Fibroblast of the aortic adventitia (primary cell): ENCODE measurements around the gene CAMK1D. TPM values are rescaled to one million over a fixed set of nuclear protein-coding genes. Genes with fewer than 3 reads are reported as not detected.
"Not testable (repeated sequence)": the region's sequence is repeated elsewhere in the genome, so short reads cannot be mapped to it uniquely, and the experiment has no call there.

Experiments used
- DNase-seq: peaks from one replicate; pipeline ENCODE4 v3.0.0-alpha.2; 2010; ENCODE audit warnings: low read depth
- H3K4me3 ChIP-seq: 2 replicates; pipeline ENCODE4 v1.5.1; 2011; ENCODE audit warnings: low read depth, mild to moderate bottlenecking, control low read depth, low read length, moderate library complexity
- total RNA-seq: library from RNA; depleted of rRNA; stranded (reverse); fragments of >200 nt; gene quantifications from 2 replicates; pipeline ENCODE4 v1.2.3, GENCODE V29; 2012; ENCODE audit warnings: low replicate concordance
- TF ChIP-seq, protein P1 (sequence below): IDR thresholded peaks from 2 replicates; pipeline ENCODE4 v1.5.1; 2011; ENCODE audit warnings: mild to moderate bottlenecking, low read length, control low read depth, inconsistent platforms; ENCODE audit not compliant: insufficient read depth

Gene CAMK1D
- total RNA-seq, 1 donor, result 9.8 TPM

DNA sequence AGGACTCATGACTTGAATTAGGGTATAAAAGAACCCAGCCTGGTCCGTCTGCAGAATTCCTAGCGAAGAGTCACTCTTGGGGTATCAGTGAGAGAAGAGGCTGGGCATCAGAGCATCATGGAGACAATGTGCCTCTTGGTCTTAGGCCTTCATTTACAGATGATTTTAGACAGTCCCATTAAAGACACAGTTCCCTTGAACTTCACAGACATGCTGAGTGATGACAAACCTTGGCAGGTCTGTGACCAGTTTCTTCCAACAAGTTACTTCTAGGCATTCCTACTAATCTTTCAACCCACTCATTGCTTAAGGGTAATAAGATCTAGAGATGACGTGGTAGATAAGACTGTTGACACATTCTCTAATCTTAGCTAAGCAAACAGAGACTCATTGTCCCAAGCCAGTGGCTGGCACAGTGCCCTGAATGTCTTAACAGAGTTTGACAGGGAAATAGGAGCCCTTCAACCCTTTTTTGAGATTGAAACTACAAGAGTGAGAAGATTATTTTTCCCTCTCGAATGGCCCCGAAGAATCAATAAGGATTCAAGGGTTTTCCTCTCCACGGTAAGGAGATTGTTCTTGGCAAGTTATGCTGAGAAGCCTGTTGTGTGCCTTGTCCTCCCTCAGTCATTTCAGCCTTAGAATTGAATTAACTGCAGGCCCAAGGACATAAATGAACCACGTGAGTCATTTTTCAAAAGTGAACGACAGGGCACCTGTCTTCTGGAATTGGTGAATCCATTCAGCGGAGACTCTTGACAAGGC is 371.1 kb downstream of the CAMK1D start:
- peak; percentile 99 for DNase-seq
- TF ChIP-seq, protein P1, sequence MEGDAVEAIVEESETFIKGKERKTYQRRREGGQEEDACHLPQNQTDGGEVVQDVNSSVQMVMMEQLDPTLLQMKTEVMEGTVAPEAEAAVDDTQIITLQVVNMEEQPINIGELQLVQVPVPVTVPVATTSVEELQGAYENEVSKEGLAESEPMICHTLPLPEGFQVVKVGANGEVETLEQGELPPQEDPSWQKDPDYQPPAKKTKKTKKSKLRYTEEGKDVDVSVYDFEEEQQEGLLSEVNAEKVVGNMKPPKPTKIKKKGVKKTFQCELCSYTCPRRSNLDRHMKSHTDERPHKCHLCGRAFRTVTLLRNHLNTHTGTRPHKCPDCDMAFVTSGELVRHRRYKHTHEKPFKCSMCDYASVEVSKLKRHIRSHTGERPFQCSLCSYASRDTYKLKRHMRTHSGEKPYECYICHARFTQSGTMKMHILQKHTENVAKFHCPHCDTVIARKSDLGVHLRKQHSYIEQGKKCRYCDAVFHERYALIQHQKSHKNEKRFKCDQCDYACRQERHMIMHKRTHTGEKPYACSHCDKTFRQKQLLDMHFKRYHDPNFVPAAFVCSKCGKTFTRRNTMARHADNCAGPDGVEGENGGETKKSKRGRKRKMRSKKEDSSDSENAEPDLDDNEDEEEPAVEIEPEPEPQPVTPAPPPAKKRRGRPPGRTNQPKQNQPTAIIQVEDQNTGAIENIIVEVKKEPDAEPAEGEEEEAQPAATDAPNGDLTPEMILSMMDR, result no peak
- H3K4me3 ChIP-seq, result no peak overlapping the region

DNA sequence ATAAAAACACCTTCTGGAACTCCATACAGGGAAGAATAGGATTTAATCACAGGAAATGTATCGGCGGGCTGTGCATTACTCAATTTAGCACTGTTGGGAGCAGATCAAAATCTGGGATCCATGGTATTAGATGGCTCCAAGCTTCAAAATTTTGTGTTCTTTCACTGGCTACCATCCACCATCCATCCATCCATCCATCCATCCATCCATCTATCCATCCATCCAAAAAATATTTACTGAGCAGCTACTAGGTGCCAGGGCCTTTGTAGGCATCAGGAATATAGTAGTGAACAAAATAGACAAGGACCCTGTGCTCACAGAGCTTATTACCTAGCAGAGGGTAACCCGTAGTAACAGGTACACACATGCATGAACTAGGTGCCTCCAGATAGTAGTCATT is 372.0 kb downstream of the CAMK1D start:
- TF ChIP-seq, protein P1, result no peak
- no peak overlapping the region for H3K4me3 ChIP-seq
- DNase-seq, result no peak

DNA sequence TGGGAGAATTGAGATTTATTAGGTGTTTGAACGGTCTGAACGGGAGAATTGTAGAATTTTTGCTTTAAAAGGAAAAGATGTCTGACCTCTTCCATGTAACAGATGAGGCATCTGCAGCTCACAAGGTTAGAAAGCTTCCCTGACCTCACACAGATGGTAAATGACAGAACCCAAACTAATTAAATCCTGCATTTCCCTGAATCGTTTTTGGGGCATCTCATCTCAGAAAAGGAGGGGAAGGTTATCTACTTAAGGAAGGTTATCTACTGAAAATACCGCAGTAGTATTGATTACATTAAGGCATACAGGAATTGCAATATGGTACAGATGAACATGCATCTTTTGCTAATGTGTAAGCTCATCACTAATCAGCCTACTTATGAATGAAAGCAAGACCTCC is 373.9 kb downstream of the CAMK1D start:
- DNase-seq, result no peak
- H3K4me3 ChIP-seq, result no peak overlapping the region
- TF ChIP-seq, protein P1, result no peak

DNA sequence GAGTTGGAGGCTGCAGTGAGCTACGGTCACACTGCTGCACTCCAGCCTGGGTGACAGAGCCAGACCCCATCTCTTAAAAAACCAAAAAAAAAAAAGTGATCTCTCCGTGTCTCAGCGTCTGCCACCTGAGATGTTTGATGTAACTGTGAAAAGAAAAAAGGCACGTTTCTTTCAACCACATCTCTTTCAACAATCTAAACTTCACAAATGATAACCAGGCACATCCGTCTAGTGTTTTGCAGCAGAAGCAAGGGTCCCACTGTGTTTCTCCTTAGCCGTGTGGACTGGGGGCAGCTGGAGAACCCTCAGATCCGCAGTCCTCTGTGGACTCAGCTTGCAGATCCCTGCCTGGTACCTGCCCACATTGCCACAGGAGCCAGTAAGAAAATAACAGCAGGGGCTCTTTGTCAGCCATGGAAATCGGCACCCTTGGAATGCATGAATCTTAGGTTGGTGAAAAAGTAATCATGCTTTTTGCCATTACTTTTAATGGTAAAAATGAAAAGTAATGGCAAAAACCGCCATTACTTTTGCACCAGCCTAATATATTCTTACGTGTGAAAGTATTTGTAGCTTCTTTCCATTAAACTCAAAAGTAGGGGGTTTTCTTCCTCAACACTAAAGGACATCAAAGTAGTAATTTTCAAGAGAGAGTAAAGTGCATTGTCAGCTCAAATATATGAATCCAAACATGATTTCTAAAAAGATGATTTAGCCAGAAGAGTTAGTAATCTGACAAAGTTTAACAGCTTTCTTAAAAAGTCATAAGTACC is 375.6 kb downstream of the CAMK1D start:
- TF ChIP-seq, protein P1, result no peak
- DNase-seq, result no peak
- no peak overlapping the region for H3K4me3 ChIP-seq

DNA sequence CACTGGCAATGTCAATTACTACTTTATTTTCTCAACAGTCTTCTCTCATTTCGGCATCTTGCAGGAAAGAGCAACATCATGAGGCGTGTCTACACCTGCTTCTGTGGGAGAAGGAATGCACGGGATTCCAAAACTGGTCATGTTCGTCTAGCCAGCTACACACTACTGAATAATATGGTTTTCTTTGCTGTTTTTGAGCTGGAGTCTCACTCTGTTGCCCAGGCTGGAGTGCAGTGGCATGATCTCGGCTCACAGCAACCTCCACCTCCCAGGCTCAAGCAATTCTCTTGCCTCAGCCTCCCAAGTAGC is 376.2 kb downstream of the CAMK1D start:
- not testable (repeated sequence) for DNase-seq, H3K4me3 ChIP-seq

DNA sequence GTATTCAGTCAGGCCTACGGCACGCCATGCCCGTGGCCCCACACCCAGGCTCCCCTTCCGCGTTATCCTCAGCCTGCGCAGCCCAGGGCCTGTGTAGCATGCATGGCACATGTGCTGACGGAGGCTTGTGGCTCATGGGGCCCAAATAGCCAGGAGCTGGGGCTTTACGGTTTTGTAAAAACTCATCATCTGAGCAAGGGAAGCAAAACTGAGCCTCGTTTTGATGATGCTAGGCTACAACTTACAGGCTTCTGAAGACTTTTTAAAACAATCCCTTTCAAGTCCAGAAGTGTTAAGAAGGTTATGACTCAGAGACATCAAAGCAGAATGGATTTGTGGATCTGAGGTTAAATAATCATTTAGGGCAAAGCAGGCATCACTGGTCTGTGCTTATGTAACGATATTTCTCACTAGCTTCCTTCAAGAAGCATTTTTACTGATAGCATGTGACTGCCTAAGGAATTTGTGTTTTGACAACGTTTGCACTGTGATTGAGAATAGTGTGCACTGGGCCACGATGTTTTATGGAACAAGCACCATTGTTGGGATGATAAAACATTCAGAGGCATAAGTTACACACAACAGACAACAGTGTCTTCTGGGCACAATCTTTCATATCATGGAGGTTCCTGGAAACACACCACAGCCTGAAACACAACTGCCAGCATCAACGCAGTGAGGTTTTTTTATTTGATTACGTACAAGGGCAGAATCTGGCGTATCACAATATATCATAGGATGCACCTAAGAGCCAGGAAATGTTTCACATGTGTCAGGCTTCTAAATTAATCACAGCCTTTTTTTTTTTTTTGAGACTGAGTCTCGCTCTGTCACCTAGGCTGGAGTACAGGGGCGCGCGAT is 377.9 kb downstream of the CAMK1D start:
- no peak overlapping the region for H3K4me3 ChIP-seq
- no peak for DNase-seq
- TF ChIP-seq, protein P1, result no peak

DNA sequence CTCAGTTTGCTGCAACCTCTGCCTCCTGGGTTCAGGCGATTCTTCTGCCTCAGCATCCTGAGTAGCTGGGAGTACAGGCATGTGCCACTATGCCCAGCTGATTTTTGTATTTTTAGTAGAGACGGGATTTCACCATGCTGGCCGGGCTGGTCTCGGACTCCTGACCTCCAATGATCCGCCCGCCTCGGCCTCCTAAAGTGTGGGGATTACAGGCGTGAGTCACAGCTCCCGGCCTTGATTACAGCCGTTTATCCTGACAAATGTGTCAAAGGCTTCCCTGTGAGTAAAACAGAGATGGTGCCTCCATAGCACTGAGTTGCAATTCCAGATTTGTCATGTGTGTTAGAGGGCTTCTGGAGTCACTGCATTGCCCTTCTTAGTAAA is 378.5 kb downstream of the CAMK1D start:
- no peak overlapping the region for H3K4me3 ChIP-seq
- TF ChIP-seq, protein P1, result no peak
- no peak for DNase-seq
